CD4-positive, alpha-beta T cell treated with Interleukin-2 at 100 ng/mL for 4 hours (primary cell): ENCODE measurements around the gene PSMB1.

Experiments used
- DNase-seq: peaks from one replicate; pipeline ENCODE4 v3.0.0-alpha.2; 2020; ENCODE audit warnings: low spot score

The PSMB1 gene

DNA sequence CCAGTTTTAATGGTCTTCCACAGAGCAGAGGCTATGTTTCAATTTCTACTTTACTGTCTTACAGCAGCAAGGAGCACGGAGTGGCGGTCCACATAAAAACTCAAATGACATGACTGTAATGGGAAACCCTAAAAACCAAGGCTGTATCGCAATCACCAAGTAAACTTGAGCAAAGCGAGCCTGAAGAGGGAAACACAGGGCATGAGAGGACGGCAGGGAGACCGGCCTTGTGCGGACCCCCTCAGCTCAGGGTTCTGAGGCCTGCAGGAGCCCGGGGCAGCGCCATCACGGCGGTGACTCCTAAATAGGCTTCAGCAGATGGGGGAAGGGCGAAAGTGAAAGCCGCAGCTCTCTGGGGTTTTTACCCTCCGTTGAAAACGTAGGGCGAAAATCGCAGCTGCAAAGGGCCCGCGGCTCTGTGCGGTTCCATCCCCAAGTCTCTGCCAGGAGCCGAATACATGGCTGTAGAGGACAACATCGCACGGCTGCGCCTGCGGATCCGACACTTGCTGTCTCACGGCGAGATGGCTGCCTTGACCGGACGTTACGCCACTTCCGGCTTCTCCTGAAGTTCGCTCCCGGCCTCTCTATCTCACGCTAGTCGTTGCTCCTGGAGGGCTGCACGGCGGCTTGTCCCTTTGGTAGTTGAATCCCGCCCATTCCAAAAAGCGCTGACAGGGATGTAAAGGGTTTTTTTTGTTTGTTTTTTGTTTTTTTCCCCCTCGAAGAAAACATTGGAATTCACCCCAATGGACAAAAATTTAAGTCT lies at the start of gene PSMB1:
PSMB1 (minus strand) TSS at position 543 of the 769 bp plus-strand sequence; CDS start at position 478, 65 bp downstream.
- peak; percentile 84 for DNase-seq

DNA sequence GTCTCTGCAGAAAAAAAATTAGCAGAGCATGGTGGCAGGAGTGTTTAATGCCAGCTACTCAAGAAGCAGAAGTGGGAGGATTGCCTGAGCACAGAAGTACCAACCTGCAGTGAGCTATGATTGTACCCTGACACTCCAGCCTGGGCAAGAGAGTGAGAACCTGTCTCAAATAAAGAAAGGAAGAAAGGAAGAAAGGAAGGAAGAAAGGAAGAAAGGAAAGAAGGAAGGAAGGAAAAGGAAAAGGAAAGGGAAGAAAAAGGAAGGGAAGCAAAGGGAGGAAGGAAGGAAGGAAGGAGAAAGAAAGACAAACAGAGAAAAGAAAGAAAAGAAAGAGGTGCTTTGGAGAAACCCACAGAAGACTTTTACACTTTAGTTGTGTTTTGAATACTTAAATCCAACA lies 44.2 kb upstream of the PSMB1 start:
- no peak for DNase-seq

DNA sequence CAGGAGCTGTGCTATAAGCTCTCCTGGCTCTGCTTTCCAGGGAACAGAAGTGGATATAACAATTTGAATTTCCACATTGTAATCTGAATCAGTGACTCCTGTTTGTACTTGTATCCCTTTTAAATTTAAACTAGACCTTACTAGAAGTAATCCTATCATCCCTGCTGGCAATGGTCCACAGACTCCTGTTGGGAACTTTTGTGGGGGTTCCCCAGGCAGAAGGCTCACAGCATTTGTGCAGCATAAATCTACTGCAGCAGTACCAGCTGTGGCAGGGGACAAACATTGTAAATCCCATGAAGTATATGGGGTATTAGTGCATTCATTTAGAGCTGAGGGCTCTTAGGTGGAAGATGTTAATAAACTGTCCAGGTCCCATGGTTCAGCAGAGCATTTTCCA lies 43.3 kb upstream of the PSMB1 start:
- DNase-seq: no peak

DNA sequence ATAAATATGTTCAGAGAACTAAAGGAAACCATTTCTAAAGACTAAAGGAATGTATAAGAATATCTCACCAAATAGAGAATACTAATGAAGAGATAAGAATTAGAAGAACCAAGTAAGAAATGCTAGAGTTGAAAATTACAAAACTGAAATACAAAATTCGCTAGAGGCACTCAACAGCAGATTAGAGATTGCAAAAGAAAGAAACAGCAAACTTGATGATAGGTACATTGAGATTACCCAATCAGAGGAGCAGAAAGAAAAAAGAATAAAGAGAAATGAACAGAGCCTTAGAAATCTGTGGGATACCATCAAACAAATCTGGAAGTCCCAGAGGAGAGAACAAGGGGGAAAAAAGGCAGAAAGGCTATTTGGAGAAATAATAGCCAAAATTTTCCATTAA lies 37.6 kb upstream of the PSMB1 start:
- no peak for DNase-seq

DNA sequence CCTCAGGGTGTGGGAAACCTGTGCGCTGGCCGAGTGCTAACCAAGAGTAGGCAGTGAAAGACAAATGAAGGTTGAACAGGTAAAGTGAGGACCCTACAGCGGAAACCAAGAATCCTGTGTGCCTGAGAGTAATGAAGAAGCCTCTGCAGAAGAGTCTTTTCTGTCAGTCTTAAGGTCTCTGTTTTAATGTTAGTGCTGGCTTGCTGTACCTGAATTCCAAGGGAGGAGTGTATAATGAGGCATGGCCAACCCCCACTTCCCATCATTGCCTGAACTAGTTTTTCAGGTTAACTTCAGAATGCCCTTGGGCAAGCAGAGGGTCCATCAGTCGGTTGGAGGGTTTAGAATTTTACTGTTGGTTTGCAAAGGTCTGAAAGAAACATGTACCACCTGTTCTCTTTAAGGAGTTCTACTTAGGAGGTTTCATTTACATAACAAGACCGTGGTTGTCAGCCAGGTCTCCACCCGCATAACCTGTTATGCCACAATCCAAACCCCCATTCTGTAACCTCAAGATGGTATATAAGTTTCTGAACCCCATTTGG lies 31.9 kb upstream of the PSMB1 start:
- DNase-seq: no peak

DNA sequence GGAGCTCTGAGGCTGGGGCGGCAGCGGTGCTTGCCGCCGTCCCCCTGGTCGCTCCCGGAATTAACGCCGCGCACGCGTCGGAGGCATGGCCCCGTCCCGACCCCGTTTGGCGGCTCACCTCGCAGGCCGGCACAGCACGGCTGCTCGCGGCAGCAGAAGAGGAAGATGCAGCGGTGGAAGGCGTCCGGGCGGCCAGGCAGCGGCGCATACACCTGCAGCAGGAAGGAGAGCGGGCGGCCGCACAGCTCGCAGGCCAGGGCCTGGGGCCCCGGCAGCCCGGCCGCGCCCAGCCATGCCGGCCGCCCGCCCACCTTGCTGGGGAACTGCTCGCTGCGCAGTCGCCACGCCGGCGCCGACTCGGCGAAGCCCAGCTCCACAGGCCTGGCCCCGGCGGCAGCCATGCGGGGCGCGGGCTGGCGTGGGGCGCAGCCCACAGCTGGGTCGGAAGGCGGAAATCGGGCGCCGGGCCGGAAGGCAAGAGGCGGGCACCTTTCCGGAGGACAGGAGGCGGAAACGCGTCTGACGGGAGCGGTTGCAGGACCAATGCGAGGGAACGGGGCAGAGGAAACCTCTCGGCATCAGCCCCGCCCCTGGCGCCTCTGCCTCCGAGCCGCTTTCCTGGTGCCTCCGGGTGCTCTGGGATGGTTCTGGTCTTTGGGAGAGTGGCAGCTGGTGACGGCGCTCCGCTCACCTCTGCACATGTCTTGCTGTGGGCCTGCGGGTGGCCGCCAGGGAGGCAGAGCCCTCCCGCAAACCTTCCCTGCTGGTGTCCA lies 31.3 kb upstream of the PSMB1 start, which contains the start of gene PDCD2:
PDCD2 (minus strand) TSS at position 457 of the 773 bp plus-strand sequence; CDS start at position 401, 56 bp downstream.
- DNase-seq: peak; percentile 89

DNA sequence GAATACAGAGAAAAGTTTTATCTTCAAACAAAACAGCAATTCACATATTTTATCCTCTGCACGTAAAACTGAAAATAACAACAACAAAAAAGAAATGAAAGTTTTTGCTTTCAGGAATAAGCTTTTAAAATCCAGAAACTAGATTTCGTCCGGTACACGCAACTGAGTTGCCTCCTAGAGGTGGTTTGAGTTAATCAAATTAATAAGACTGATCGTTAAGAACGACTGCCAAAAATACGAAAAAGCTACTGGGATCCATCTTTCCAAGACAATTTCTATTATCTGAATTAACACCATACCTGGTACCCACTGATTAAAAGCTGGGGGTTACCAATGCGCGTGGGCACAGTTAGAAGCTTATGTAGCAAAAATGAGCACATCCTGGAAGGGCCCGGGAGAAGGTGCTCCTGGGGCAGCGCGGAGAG lies 30.7 kb upstream of the PSMB1 start:
- DNase-seq: no peak

DNA sequence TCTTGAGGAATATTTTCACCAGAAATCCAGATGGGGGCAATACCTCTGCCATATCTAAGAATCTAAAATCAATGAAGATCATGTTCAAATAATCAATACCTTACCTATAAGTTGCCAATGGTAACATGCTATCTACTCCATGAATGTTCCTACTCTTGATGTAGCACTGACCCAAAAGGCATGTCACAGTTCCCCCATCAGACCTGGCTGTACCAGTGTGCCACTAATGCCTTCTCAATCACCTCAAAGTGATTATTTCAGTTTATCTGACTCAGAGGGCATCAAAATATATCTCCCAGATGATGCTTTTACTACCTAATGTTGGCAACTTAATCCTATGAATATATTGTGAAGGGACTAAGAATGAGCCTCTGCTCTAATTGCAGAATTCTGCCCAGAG lies 25.8 kb upstream of the PSMB1 start:
- no peak for DNase-seq

DNA sequence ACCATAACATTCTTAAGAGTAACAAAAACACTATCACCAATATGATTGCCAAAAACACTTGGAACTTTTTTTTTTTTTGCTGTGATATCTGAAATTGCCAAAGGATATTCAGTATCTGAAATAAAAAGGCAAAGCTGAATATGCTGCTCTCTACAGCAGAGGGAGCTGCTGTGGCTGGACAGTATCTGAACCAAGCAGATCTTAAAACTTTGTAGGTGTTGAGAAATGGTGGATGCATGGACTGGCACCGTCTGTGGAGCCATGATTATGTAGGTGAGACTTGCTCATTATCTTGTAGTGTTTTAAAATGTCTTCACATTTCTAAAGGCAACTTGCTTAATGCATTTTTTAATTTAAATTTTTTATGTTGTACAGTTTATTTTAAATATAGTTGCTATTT lies 22.1 kb upstream of the PSMB1 start:
- no peak for DNase-seq

DNA sequence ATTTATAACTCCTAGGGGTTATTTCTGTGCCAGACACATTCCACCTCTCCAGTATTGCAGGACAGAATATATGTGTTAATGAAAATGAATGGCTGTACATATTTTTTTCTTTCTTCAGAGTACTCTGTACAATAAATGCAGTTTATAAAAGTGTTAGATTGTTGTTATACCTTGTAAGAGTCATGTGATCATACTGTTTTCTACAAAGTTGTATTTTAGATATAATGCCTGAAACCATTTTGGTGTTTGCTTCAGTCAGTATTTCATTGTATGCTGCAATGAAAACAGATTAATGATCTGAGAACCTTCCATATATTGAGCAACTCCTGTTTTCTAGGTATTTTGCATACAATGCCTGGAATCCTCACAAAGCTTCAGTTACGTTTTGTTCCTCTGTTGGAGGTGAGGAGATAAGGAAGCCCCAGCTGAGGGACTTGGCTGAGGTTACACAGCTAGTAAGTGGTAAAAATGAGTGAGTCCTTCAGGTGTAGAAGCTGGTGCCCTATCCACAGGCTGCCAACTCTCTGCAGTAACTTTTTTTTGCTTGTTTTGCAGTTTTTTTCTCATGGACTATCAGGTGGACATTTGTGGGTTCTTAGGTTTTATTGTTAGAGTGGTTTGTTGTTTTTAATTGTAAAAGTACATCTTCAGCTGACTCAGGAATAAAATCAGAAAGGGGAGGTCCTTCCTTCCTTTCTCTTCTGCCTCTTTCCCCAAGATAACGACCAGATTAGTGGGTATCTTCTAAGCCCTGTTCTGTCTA lies 19.8 kb upstream of the PSMB1 start:
- no peak for DNase-seq

DNA sequence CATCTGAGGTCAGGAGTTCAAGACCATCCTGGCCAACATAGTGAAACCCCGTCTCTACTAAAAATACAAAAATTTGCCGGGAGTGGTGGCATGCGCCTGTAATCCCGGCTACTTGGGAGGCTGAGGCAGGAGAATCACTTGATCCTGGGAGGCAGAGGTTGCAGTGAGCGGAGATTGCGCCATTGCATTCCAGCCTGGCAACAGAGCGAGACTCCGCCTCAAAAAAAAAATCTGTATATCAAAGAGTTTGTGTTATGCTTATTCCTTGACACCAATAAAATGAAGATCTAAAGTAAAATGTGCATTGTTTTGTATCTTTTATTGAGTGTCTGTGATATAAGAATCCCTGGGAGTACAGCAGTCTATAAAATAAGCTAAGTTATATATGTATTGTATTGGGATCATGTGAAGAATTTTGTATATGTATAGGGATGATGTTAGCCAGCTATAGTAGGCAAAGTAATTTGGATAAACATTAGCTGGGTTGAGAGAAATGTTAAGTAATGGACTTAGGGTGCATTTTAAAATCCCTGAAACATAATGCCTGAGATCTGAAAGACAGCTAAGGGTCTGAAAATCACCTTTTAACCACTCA lies 11.9 kb upstream of the PSMB1 start:
- DNase-seq: no peak

DNA sequence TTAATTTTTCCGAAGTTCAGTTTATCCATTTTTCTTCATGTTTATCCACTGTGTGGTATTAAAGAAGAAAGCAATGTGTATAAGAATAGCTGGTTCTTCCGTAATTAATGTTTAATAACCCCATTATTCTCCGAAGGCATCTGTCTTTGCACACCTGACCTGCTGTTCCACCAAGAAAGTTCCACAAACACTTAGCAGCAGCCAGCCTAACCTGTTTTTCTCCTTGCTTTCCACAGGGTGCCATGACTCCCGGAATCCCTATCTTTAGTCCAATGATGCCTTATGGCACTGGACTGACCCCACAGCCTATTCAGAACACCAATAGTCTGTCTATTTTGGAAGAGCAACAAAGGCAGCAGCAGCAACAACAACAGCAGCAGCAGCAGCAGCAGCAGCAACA lies 8.4 kb upstream of the PSMB1 start:
- no peak for DNase-seq

DNA sequence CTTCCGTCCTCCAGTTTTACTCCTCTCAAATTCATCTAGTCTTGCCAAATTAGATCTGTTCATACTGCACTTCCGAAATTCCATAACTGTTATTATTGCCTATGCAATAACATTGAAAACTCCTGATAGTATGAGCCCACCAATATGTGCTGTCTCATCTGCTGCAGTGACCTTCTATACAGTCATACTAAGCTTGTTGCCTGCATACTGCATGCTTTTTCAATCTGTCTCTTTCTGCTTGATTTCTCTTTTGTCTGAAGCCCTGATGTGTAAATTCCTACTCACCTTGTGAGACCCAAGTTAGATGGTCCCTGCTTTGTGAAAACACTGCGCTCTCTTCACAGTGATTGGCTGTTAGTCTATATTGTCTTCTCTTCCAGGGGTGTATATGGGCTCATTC lies 2.2 kb upstream of the PSMB1 start:
- no peak for DNase-seq

DNA sequence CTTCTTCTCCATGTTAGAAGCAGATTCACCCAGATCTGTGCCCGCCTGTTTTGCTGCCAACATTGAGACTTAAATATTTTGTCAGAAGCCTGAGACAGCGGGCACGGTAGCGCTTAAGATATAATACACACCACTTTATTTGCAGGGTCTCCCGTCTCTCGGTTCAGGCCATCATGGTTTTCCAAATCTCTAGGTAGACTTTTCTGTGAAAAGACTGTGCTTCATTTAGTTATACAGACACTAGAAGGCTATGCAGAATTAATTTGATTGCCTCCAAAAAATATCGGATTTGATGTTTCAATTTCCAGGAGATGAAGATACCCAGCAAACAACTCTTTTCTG lies 1.7 kb upstream of the PSMB1 start:
- DNase-seq: no peak

DNA sequence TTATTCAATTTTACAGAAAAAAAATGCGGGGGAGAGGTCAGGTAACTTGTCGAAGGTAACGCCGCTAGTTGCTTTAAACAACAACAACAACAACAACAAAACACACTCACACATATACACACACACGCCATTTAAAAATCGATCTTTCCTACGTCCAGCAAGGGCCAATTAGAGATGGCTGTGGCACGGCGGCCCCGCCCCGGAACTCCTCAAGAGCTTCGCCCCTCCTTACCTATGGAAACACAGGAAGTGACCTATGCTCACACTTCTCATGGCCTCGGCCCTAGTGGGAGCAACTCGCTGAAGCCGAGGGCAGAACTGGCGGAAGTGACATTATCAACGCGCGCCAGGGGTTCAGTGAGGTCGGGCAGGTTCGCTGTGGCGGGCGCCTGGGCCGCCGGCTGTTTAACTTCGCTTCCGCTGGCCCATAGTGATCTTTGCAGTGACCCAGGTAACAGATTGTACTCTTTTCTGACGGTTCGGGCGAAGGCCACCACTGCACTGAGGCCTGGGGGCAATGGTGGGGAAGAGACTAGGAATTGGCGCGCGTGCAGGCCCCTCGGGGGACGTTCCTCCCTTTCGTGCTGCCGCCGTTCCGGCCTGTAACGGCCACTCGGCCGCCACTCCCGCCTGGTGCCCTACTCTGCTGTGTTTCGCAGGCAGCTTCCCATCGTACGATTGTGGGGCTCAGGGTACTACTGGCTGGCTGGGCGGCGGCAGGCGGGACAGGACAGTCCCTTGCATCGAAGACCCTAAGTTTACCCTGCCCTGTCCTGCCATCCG lies 1.1 kb upstream of the PSMB1 start, which contains the start of gene TBP:
TBP (plus strand) TSS at position 357 of the 783 bp plus-strand sequence. CDS start 2,661 bp downstream, outside the sequence.
- DNase-seq: peak; percentile 98

DNA sequence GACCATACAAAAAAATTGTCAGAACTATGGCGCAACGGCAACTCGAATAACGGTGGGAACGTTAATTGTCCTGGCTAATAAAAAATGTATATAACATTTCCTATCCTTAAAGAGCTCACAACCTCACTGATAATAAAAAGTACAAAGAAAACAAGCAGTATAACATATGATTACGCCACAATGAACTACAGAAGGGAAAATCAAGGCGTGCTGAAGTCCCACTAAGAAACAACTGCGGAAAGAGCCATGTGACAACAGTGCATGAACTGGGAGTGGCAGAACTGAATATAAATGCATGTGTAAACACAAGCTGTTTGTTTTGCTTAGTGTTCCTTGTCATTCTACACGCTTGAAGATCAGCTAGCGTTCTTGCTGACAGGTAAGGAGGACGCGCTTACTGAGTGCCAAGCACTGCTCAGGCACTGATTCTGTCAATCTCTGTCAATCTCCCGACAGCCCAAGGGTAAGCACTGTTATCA lies 466 bp upstream of the PSMB1 start:
- DNase-seq: peak; percentile 31

DNA sequence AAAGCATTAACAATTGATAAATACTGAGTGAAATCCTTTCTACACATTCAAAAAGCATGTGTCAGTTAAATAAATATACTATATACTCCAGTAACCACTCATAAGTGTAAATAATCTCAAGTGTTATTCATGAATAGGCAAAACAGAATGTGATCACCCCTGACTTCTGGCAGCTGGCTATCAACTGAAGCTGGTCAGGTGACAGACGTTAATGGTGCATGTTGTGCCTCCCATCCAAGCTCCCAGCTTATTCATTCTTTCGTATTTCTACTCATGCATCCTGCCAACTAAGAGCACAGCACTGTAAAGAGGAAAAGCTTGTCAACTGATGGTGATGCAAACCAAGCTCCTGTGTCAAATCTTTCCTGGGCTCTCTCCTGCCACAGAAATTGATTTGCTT lies 7.7 kb downstream of the PSMB1 start:
- DNase-seq: no peak

DNA sequence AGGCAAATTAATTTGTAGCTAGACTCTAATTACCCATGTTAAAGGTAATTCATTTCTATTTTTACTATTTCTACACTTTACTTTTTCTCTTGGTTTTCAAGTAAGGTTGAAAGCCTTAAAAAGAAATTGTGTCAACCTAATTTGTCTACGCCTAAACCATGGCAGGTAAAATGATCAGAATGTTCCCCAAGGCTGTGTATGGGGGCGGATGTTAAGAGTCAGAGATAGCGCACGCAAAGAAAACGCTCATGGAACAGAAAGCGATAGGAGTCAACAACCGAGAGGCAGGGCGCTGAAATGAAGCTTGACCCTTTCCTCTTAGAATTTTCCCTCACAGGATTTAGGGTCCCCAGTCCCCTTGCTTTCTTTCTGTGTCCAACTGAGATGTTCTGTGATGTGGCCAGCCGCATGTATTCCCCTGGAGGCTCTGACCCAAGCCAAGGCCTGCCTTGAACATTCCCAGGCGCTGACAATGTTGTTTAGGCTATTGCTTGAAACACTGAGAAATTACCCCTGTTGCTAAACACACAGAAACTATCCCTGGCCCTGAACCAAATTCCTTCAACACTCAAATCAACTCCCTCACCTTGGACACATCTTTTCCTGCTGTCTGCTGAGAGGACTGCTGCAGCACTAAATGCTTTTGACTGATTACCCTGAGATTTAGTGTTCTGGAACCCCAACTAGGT lies 10.9 kb downstream of the PSMB1 start:
- no peak for DNase-seq

DNA sequence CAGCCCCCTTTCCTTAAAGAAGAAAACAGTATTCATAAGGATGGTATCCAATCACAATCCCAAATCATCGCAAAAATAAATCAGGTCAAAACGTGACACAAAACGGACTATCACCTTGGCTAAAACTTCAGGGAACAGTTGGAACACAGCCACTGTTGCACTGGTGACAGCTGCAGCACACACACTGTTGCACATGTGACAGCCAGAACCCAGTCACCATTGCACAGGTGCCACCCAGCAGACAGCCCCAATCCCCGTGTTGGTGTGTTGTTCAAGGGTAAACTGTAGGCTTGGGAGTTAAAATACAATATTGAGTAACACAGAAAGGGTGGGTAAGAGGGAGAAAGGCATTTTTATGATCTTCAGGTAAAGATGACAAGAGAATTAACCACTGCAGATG lies 15.8 kb downstream of the PSMB1 start:
- no peak for DNase-seq

DNA sequence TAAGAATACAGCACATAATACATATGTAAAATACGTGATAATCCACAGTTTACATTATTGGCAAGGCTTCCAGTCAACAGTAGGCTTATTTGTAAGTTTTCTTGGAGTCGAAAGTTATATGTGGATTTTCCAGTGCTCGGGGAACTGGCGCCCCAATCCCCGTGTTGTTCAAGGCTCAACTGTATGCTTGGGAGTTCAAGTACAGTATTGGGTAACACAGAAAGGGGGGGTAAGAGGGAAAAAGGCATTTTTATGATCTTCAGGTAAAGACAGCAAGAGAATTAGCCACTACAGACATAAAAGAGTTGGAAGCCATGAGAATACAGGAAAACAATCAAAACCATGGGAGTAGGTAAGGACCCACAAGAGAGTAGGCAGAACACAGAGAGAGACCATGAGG lies 16.4 kb downstream of the PSMB1 start:
- no peak for DNase-seq
